H1 (cell line): ENCODE measurements around the gene KCTD3. TPM values are rescaled to one million over a fixed set of nuclear protein-coding genes. Genes with fewer than 3 reads are reported as not detected.

ENCODE experiments used
- CTCF ChIA-PET: fragments of 300-600 bp; sonication (Branson Sonifier 250); formaldehyde crosslinking; loops from one replicate; lab custom pipeline; 2021; ENCODE audit not compliant: partially characterized antibody; lab: Charles Lee
- POLR2A ChIA-PET: fragments of 300-600 bp; sonication (Branson Sonifier 250); formaldehyde crosslinking; loops from one replicate; lab custom pipeline; 2021; ENCODE audit warnings: inconsistent platforms; ENCODE audit not compliant: partially characterized antibody; lab: Charles Lee
- DNase-seq, 2 experiments: peaks; one replicate each; pipeline versions ENCODE4 v3.0.0 to v3.0.0-alpha.2; 2010 to 2022; ENCODE audit warnings: low spot score in 2 of 2, low read depth in 1 of 2, mixed read lengths in 1 of 2
- FAIRE-seq: peaks from 2 replicates; lab custom pipeline; 2011; peaks lifted over from hg19 to GRCh38; lab: Jason Lieb, UNC
- H2AFZ ChIP-seq: 2 replicates; pipeline ENCODE4 v1.8.1; 2012; ENCODE audit warnings: low read length, inconsistent platforms
- H2AK5ac ChIP-seq: 2 replicates; pipeline ENCODE4 v1.6.1; 2013; ENCODE audit warnings: low read depth, low read length
- H2BK120ac ChIP-seq: replicated peaks from 2 replicates; pipeline ENCODE3; 2013; ENCODE audit warnings: low read depth, low read length, inconsistent platforms
- H2BK12ac ChIP-seq: 2 replicates; pipeline ENCODE4 v1.6.1; 2013; ENCODE audit warnings: low read depth, low read length
- H2BK15ac ChIP-seq: 2 replicates; pipeline ENCODE4 v1.6.1; 2013; ENCODE audit warnings: low read length
- H2BK20ac ChIP-seq: 2 replicates; pipeline ENCODE4 v1.6.1; 2013; ENCODE audit warnings: low read length
- H2BK5ac ChIP-seq: 2 replicates; pipeline ENCODE4 v1.6.1; 2013; ENCODE audit warnings: low read depth, low read length
- H3K14ac ChIP-seq: 2 replicates; pipeline ENCODE4 v1.6.1; 2013; ENCODE audit warnings: inconsistent platforms; ENCODE audit not compliant: insufficient read length
- H3K18ac ChIP-seq: 2 replicates; pipeline ENCODE4 v1.6.1; 2013; ENCODE audit warnings: low read length; ENCODE audit errors: extremely low read depth
- H3K23ac ChIP-seq: 2 replicates; pipeline ENCODE4 v1.6.1; 2013; ENCODE audit warnings: inconsistent platforms; ENCODE audit not compliant: insufficient read length
- H3K23me2 ChIP-seq: 2 replicates; pipeline ENCODE4 v1.6.1; 2013; ENCODE audit warnings: low read depth, low read length
- H3K27ac ChIP-seq: 2 replicates; pipeline ENCODE4 v1.6.1; 2011; ENCODE audit warnings: low read depth, low read length, inconsistent platforms
- H3K27me3 ChIP-seq, 4 experiments: replicated peaks in 1 of 4; 1 replicate in 1 of 4; 2 replicates in 3 of 4; pipeline versions ENCODE4 v1.6.1 to v1.8.1; 2011 to 2013; ENCODE audit warnings: low read length in 3 of 4, mild to moderate bottlenecking in 3 of 4, inconsistent platforms in 2 of 4, mixed read lengths in 2 of 4, moderate library complexity in 1 of 4; ENCODE audit not compliant: control insufficient read depth in 3 of 4, insufficient read depth in 3 of 4; ENCODE audit errors: extremely low read depth in 1 of 4
- H3K36me3 ChIP-seq, 4 experiments: 2 replicates each; pipeline versions ENCODE4 v1.6.1 to v1.8.1; 2011 to 2013; ENCODE audit warnings: mild to moderate bottlenecking in 4 of 4, low read length in 3 of 4, moderate library complexity in 2 of 4, control low read depth in 1 of 4, inconsistent platforms in 1 of 4; ENCODE audit not compliant: insufficient read depth in 4 of 4, control insufficient read depth in 2 of 4
- H3K4ac ChIP-seq: replicated peaks from 2 replicates; pipeline ENCODE3; 2013; ENCODE audit warnings: low read length, low read depth, mixed read lengths, inconsistent platforms; ENCODE audit not compliant: insufficient read length
- H3K4me1 ChIP-seq, 4 experiments: replicated peaks in 1 of 4; 1 replicate in 1 of 4; 2 replicates in 3 of 4; pipeline versions ENCODE4 v1.6.1 to v1.8.1; 2011 to 2013; ENCODE audit warnings: low read length in 3 of 4, inconsistent platforms in 2 of 4, mixed read lengths in 1 of 4; ENCODE audit not compliant: insufficient read depth in 4 of 4, control insufficient read depth in 3 of 4
- H3K4me2 ChIP-seq, 2 experiments: 2 replicates each; pipeline versions ENCODE4 v1.6.1 to v1.8.1; 2011 to 2013; ENCODE audit warnings: low read depth in 2 of 2, low read length in 2 of 2, control low read depth in 1 of 2, inconsistent platforms in 1 of 2, mild to moderate bottlenecking in 1 of 2; ENCODE audit not compliant: insufficient read depth in 1 of 2
- H3K4me3 ChIP-seq, 4 experiments: fragments of 200-600, 300-600 bp in 1 of 4; sonication (generic), shearing (Covaris generic), sonication (Bioruptor Twin) in 1 of 4; 2 replicates each; pipeline versions ENCODE4 v1.5.1 to v1.8.1; 2011 to 2016; ENCODE audit warnings: low read length in 4 of 4, low read depth in 3 of 4, control low read depth in 2 of 4, inconsistent platforms in 2 of 4, mild to moderate bottlenecking in 2 of 4, mixed read lengths in 1 of 4, moderate library complexity in 1 of 4; ENCODE audit not compliant: insufficient read depth in 2 of 4; ENCODE audit errors: extremely low read depth in 1 of 4
- H3K56ac ChIP-seq: replicated peaks from 2 replicates; pipeline ENCODE3; 2013; ENCODE audit warnings: low read depth, mild to moderate bottlenecking, mixed read lengths, low read length, inconsistent platforms; ENCODE audit not compliant: insufficient read length
- H3K79me1 ChIP-seq: 2 replicates; pipeline ENCODE4 v1.6.1; 2013; ENCODE audit warnings: low read depth, low read length, control low read depth
- H3K79me2 ChIP-seq, 2 experiments: 2 replicates each; pipeline versions ENCODE4 v1.6.1 to v1.8.1; 2012 to 2013; ENCODE audit warnings: low read length in 2 of 2, mild to moderate bottlenecking in 2 of 2, inconsistent platforms in 1 of 2; ENCODE audit not compliant: insufficient read depth in 2 of 2, control insufficient read depth in 1 of 2
- H3K9ac ChIP-seq, 4 experiments: replicated peaks in 1 of 4; 1 replicate in 1 of 4; 2 replicates in 3 of 4; pipeline versions ENCODE4 v1.6.1 to v1.8.1; 2011 to 2013; ENCODE audit warnings: low read depth in 3 of 4, low read length in 3 of 4, control low read depth in 2 of 4, mild to moderate bottlenecking in 2 of 4, moderate library complexity in 2 of 4, inconsistent platforms in 1 of 4; ENCODE audit errors: extremely low read depth in 1 of 4
- H3K9me3 ChIP-seq, 2 experiments: 2 replicates each; pipeline versions ENCODE4 v1.6.1 to v1.8.1; 2012 to 2013; ENCODE audit warnings: mild to moderate bottlenecking in 2 of 2, moderate library complexity in 2 of 2, control low read depth in 1 of 2, inconsistent platforms in 1 of 2, low read depth in 1 of 2, low read length in 1 of 2, mixed read lengths in 1 of 2; ENCODE audit not compliant: insufficient read depth in 2 of 2
- H4K20me1 ChIP-seq, 2 experiments: replicated peaks in 1 of 2; 2 replicates each; pipeline versions ENCODE3 to v1.8.1; 2011 to 2013; ENCODE audit warnings: inconsistent platforms in 2 of 2, low read length in 2 of 2, mild to moderate bottlenecking in 1 of 2; ENCODE audit not compliant: insufficient read depth in 2 of 2, control insufficient read depth in 1 of 2
- H4K5ac ChIP-seq: 2 replicates; pipeline ENCODE4 v1.6.1; 2013; ENCODE audit warnings: low read length, low read depth, mixed read lengths, inconsistent platforms; ENCODE audit not compliant: insufficient read length
- H4K8ac ChIP-seq: 2 replicates; pipeline ENCODE4 v1.8.0; 2013; ENCODE audit warnings: mild to moderate bottlenecking, moderate library complexity, low read length, inconsistent platforms; ENCODE audit not compliant: insufficient read depth; ENCODE audit errors: extremely low read depth
- H4K91ac ChIP-seq: replicated peaks from 2 replicates; pipeline ENCODE3; 2013; ENCODE audit warnings: low read length, mixed read lengths, inconsistent platforms; ENCODE audit not compliant: insufficient read length
- HDAC6 ChIP-seq: IDR thresholded peaks from one replicate; pipeline ENCODE4 v1.7.1; 2012; ENCODE audit warnings: low read depth, mild to moderate bottlenecking, inconsistent platforms, low read length, moderate library complexity
- SIN3A ChIP-seq, 2 experiments: IDR thresholded peaks in 1 of 2; conservative IDR thresholded peaks in 1 of 2; 2 replicates each; pipeline ENCODE4 v1.6.1; 2011 to 2012; ENCODE audit warnings: low read length in 2 of 2, improper control_type of control experiment in 1 of 2, low read depth in 1 of 2, mild to moderate bottlenecking in 1 of 2
- SIX5 ChIP-seq: IDR thresholded peaks from 2 replicates; pipeline ENCODE4 v1.6.1; 2011; ENCODE audit warnings: mild to moderate bottlenecking, low read depth, low read length
- TBP ChIP-seq: IDR thresholded peaks from 2 replicates; pipeline ENCODE4 v1.6.1; 2011; ENCODE audit warnings: low read depth, low read length, improper control_type of control experiment
- TCF12 ChIP-seq: IDR thresholded peaks from 2 replicates; pipeline ENCODE4 v1.6.1; 2011; ENCODE audit warnings: low read depth, mild to moderate bottlenecking, low read length
- WGBS, 2 experiments: shearing (Covaris generic) in 1 of 2; methylation state at CpG; one replicate each; pipeline versions ENCODE4 v1.1.6 to v1.1.7; 2013 to 2015; ENCODE audit warnings: low lambda C conversion rate in 2 of 2, mixed read lengths in 2 of 2, inconsistent platforms in 1 of 2, low coverage in 1 of 2, missing lambda C conversion rate in 1 of 2; ENCODE audit not compliant: insufficient replicate concordance in 2 of 2, insufficient coverage in 1 of 2, insufficient read length in 1 of 2; ENCODE audit errors: extremely low coverage in 1 of 2, missing lambda C conversion rate in 1 of 2; 5-methylcytosine and 5-hydroxymethylcytosine counted together
- polyA plus RNA-seq, 7 experiments: library from polyadenylated mRNA; depleted of rRNA in 3 of 7; stranded (reverse) in 5 of 7; unstranded in 2 of 7; fragments of >200 nt in 5 of 7; fragments of 200-250 nt in 2 of 7; gene quantifications; 1 replicate in 5 of 7; 2 replicates in 1 of 7; 4 replicates in 1 of 7; pipeline versions ENCODE4 v1.2.1 to v1.2.3, GENCODE V29; 2011 to 2013; ENCODE audit warnings: missing spikeins in 2 of 7, mixed read lengths in 2 of 7
- total RNA-seq: library from RNA; stranded (reverse); fragmentation: NEBNext Ultra II Directional; extraction: Animal tissue kit (Norgen Biotek cat#: 25700); gene quantifications from 2 replicates; pipeline ENCODE4 v1.2.1, GENCODE V29; 2021

The KCTD3 gene
- total and polyA plus RNA-seq, 2 of the 8 experiments (the other 6 are each of a cell fraction or from before 2014, with no cell fraction given): 43.0 to 55.6 TPM

- WGBS, 2 experiments: 83% methylated on average over 5 of the region's 5 CpGs; no CpG with 5 or more reads in 1 of the 2 experiments
- no peak for TF ChIP-seq TCF12
- TF ChIP-seq HDAC6: no peak
- TF ChIP-seq SIN3A (conservative IDR thresholded peaks at IDR 0.05 in 1 of 2, IDR thresholded peaks at IDR 0.05 in 1 of 2; ENCODE audit: low read depth in 1 of 2, low read length in 2 of 2): no peak
- TF ChIP-seq TBP: no peak
- TF ChIP-seq SIX5: no peak
- TF ChIP-seq, all 59 proteins: peak for 0
- no peak overlapping the region for H3K4me3 ChIP-seq
- no peak overlapping the region for H3K4ac ChIP-seq
- H2AK5ac ChIP-seq: no peak overlapping the region
- no peak overlapping the region for H4K8ac ChIP-seq
- H4K91ac ChIP-seq: no peak overlapping the region
- no peak for DNase-seq
- H3K23ac ChIP-seq: no peak overlapping the region
- no peak overlapping the region for H3K56ac ChIP-seq
- H3K18ac ChIP-seq: no peak overlapping the region
- H3K4me2 ChIP-seq: no peak overlapping the region
- H4K5ac ChIP-seq: no peak overlapping the region
- no peaks in the 10 kb centered on the region for H3K27me3 ChIP-seq
- H3K14ac ChIP-seq: no peak overlapping the region
- no peaks in the 10 kb centered on the region for H4K20me1 ChIP-seq
- no peak overlapping the region for H2BK20ac ChIP-seq
- ChIA-PET CTCF (no interaction called here), POLR2A (no interaction called here)
- no peaks in the 10 kb centered on the region for H3K36me3 ChIP-seq
- H2BK5ac ChIP-seq: no peak overlapping the region
- no peak overlapping the region for H3K9ac ChIP-seq
- no peak overlapping the region for H3K27ac ChIP-seq
- FAIRE-seq: no peak
- no peak overlapping the region for H2BK12ac ChIP-seq
- no peak overlapping the region for H2BK15ac ChIP-seq
- no peaks in the 10 kb centered on the region for H3K4me1 ChIP-seq
- no peak overlapping the region for H2BK120ac ChIP-seq
- no peak overlapping the region for H2AFZ ChIP-seq
- no peaks in the 10 kb centered on the region for H3K79me2 ChIP-seq
- H3K79me1 ChIP-seq: no peaks in the 10 kb centered on the region
- H3K23me2 ChIP-seq: no peaks in the 10 kb centered on the region
- H3K9me3 ChIP-seq: peaks cover 6 to 7% of the 10 kb centered on the region in 2 experiments; a peak in 3 of 4 replicates
These were observed 22.5 kb upstream of the KCTD3 start for GRCh38 chr1:215544566-215544965.
